HepG2 (cell line): Measurements from ENCODE around the gene WDR59. TPM values are rescaled to one million over a fixed set of nuclear protein-coding genes. Genes with fewer than 3 reads are reported as not detected.

ENCODE experiments used
- ARNTL ChIP-seq: sonication (generic); formaldehyde crosslinking; IDR thresholded peaks from 2 replicates; pipeline ENCODE4 v1.4.0; 2020; ENCODE audit warnings: mild to moderate bottlenecking, missing genetic modification reagents
- GMEB2 ChIP-seq: IDR thresholded peaks from 2 replicates; pipeline ENCODE4 v1.6.1; 2016; ENCODE audit warnings: missing biosample characterization, missing genetic modification reagents, low read depth
- HDAC6 ChIP-seq: fragments of 200-600 bp; sonication (generic); IDR thresholded peaks from 2 replicates; pipeline ENCODE4 v1.7.0; 2017; ENCODE audit warnings: mild to moderate bottlenecking, antibody characterized with exemption, low read length, low read depth
- HOXA9 ChIP-seq: sonication (generic); formaldehyde crosslinking; IDR thresholded peaks from 2 replicates; pipeline ENCODE4 v1.8.1; 2022; ENCODE audit warnings: missing genetic modification reagents, mild to moderate bottlenecking, moderate library complexity, borderline replicate concordance
- IKZF4 ChIP-seq: sonication (generic); formaldehyde crosslinking; IDR thresholded peaks from 2 replicates; pipeline ENCODE4 v1.5.1; 2020; ENCODE audit warnings: borderline replicate concordance, mild to moderate bottlenecking, low read depth, missing genetic modification reagents; ENCODE audit errors: not compliant biosample characterization
- KAT7 ChIP-seq: IDR thresholded peaks from 2 replicates; pipeline ENCODE4 v1.6.1; 2018; ENCODE audit warnings: borderline replicate concordance, missing compliant biosample characterization
- NFE2 ChIP-seq: sonication (generic); formaldehyde crosslinking; IDR thresholded peaks from 2 replicates; pipeline ENCODE4 v1.4.0; 2020; ENCODE audit warnings: missing genetic modification reagents
- NR2F2 ChIP-seq: IDR thresholded peaks from 2 replicates; pipeline ENCODE4 v1.6.1; 2012; ENCODE audit warnings: low read depth, inconsistent platforms, borderline replicate concordance
- ZIK1 ChIP-seq: sonication (generic); formaldehyde crosslinking; IDR thresholded peaks from 2 replicates; pipeline ENCODE4 v1.5.0; 2020; ENCODE audit warnings: mild to moderate bottlenecking, low read depth, missing genetic modification reagents, borderline replicate concordance
- ZNF138 ChIP-seq: sonication (generic); formaldehyde crosslinking; IDR thresholded peaks from 2 replicates; pipeline ENCODE4 v1.5.0; 2020; ENCODE audit warnings: mild to moderate bottlenecking, low read depth, missing genetic modification reagents
- ZNF143 ChIP-seq: sonication (generic); formaldehyde crosslinking; IDR thresholded peaks from 2 replicates; pipeline ENCODE4 v1.4.0; 2020; ENCODE audit warnings: missing genetic modification reagents
- ZNF235 ChIP-seq: sonication (generic); formaldehyde crosslinking; IDR thresholded peaks from 2 replicates; pipeline ENCODE4 v1.8.1; 2023; ENCODE audit warnings: mild to moderate bottlenecking, missing genetic modification reagents, borderline replicate concordance
- ZNF253 ChIP-seq: sonication (generic); formaldehyde crosslinking; IDR thresholded peaks from 2 replicates; pipeline ENCODE4 v1.8.0; 2022; ENCODE audit warnings: mild to moderate bottlenecking, missing genetic modification reagents, borderline replicate concordance
- ZNF430 ChIP-seq: sonication (generic); formaldehyde crosslinking; IDR thresholded peaks from 2 replicates; pipeline ENCODE4 v1.9.0; 2021; ENCODE audit warnings: mild to moderate bottlenecking, missing genetic modification reagents
- ZNF530 ChIP-seq: sonication (generic); formaldehyde crosslinking; IDR thresholded peaks from 2 replicates; pipeline ENCODE4 v1.5.0; 2020; ENCODE audit warnings: low read depth, mild to moderate bottlenecking, missing genetic modification reagents
- ZNF609 ChIP-seq: sonication (generic); formaldehyde crosslinking; IDR thresholded peaks from 2 replicates; pipeline ENCODE4 v1.4.0; 2020; ENCODE audit warnings: mild to moderate bottlenecking, missing genetic modification reagents, borderline replicate concordance
- ZNF766 ChIP-seq: sonication (generic); formaldehyde crosslinking; IDR thresholded peaks from 2 replicates; pipeline ENCODE4 v1.5.0; 2020; ENCODE audit warnings: missing genetic modification reagents, borderline replicate concordance
- ZNF784 ChIP-seq: sonication (generic); formaldehyde crosslinking; IDR thresholded peaks from 2 replicates; pipeline ENCODE4 v1.5.1; 2020; ENCODE audit warnings: missing genetic modification reagents, mild to moderate bottlenecking, borderline replicate concordance
- polyA plus RNA-seq, 8 experiments: library from polyadenylated mRNA; depleted of rRNA in 3 of 8; stranded (reverse) in 7 of 8; unstranded in 1 of 8; fragments of >200 nt; fragmentation: Illumina TruSeq in 4 of 8; extraction: Trizol in 4 of 8; gene quantifications; 2 replicates each; pipeline versions ENCODE4 v1.2.1 to v1.2.3, GENCODE V29; 2011 to 2016; ENCODE audit warnings: low read depth in 4 of 8, missing spikeins in 1 of 8, mixed read lengths in 1 of 8; ENCODE audit not compliant: insufficient read depth in 1 of 8
- total RNA-seq, 5 experiments: library from RNA; depleted of rRNA; stranded (reverse); fragments of >200 nt; fragmentation: Illumina TruSeq; extraction: Trizol; gene quantifications; 2 replicates each; pipeline ENCODE4 v1.2.3, GENCODE V29; 2016; ENCODE audit warnings: low read depth in 1 of 5
- TF ChIP-seq, protein P1 (sequence below): sonication (generic); formaldehyde crosslinking; IDR thresholded peaks from 2 replicates; pipeline ENCODE4 v1.8.0; 2022; ENCODE audit warnings: missing genetic modification reagents, mild to moderate bottlenecking, moderate library complexity, borderline replicate concordance

Gene WDR59
- total and polyA plus RNA-seq, 2 of the 13 experiments (the other 11 are each of a cell fraction or from before 2014, with no cell fraction given): 65.2 to 306 TPM

DNA sequence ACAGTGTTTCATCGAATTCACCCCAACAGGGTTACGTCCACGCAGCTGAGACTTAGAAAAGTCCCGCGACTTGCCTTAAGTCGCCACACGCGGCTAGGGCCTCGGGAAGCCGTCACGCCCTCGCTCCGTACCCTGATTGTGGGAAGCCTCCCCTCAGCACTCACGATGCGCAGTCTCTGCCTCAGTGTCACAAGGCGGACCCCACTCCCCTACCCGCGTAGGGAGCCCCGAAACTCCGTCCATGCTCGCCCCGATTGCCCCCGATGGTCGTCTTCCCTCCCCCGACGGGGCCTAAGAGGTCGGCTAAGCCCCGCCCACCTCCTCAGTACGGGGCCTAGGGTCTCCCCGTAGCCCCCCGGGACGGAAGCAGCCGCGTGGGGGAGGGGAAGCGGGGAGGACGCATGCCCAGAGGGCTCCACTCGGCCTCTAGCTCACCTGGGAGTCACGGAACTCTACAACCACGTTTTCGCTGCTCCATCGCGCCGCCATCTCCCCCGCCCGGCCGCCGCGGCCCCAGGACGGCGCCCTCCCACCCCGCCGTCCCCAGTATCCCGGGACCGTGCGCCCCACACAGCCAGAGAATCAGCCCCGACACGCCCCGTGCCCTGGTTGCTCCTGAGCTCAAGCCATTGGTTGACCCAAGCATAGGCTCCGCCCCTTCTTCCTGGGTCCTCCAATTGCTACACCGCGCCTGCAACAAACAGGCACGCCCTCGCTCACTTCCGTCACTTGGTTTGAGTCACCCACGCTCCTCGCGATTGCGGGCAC lies at the start of gene WDR59 (continued):
- peak; percentile 72 for TF ChIP-seq ZNF784 (CRISPR knock-in tag)
- TF ChIP-seq HOXA9 (CRISPR knock-in tag): no peak; the same call in 1 of the 2 replicates
- TF ChIP-seq ARNTL (CRISPR knock-in tag): 0 out of 2 replicates have a peak, but pooled peaks have one; percentile 49
- no peak for TF ChIP-seq ZNF530 (CRISPR knock-in tag)
- TF ChIP-seq ZNF253: no peak
- TF ChIP-seq NFE2 (CRISPR knock-in tag): no peak
- TF ChIP-seq, protein P1, sequence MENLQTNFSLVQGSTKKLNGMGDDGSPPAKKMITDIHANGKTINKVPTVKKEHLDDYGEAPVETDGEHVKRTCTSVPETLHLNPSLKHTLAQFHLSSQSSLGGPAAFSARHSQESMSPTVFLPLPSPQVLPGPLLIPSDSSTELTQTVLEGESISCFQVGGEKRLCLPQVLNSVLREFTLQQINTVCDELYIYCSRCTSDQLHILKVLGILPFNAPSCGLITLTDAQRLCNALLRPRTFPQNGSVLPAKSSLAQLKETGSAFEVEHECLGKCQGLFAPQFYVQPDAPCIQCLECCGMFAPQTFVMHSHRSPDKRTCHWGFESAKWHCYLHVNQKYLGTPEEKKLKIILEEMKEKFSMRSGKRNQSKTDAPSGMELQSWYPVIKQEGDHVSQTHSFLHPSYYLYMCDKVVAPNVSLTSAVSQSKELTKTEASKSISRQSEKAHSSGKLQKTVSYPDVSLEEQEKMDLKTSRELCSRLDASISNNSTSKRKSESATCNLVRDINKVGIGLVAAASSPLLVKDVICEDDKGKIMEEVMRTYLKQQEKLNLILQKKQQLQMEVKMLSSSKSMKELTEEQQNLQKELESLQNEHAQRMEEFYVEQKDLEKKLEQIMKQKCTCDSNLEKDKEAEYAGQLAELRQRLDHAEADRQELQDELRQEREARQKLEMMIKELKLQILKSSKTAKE: no peak
- TF ChIP-seq ZNF766: no peak
- peak; percentile 96 for TF ChIP-seq KAT7 (CRISPR knock-in tag)
- peak; percentile 94 for TF ChIP-seq ZNF430 (CRISPR knock-in tag)
- peak; percentile 53 for TF ChIP-seq IKZF4 (CRISPR knock-in tag)
- TF ChIP-seq ZIK1: peak; percentile 28; the same call in 1 of the 2 replicates
- TF ChIP-seq HDAC6: no peak
- TF ChIP-seq ZNF138 (CRISPR knock-in tag): no peak
- peak; percentile 97; the same call in 1 of the 2 replicates for TF ChIP-seq ZNF143 (CRISPR knock-in tag)
- TF ChIP-seq GMEB2 (CRISPR knock-in tag): no peak
- TF ChIP-seq ZNF235 (CRISPR knock-in tag): peak; percentile 34; the same call in 1 of the 2 replicates
- TF ChIP-seq NR2F2: no peak; the same call in 1 of the 2 replicates
- 0 out of 2 replicates have a peak, but pooled peaks have one; percentile 31 for TF ChIP-seq ZNF609
